Tongue (tissue), 2 donors: ENCODE results near the gene NR1H2. TPM values are rescaled to one million over a fixed set of nuclear protein-coding genes. Genes with fewer than 3 reads are reported as not detected.
A peak's percentile ranks its signal among the peaks of the same experiment; 100 is the strongest.
"Not testable (repeated sequence)": the region's sequence is repeated elsewhere in the genome, so short reads cannot be mapped to it uniquely, and the experiment has no call there.

Source experiments
- DNase-seq: peaks from one replicate; pipeline ENCODE4 v3.0.0-alpha.2; 2015
- total RNA-seq: library from RNA; depleted of rRNA; stranded (reverse); fragments of >200 nt; gene quantifications from one replicate; pipeline ENCODE4 v1.2.3, GENCODE V29; 2014

The NR1H2 gene
- total RNA-seq, 1 donor from 2014 or later = 53.3 TPM

- no peak for DNase-seq
Observed at GRCh38 chr19:50378863-50379236, 2.6 kb downstream of the NR1H2 start.

GRCh38 chr19:50379602-50380001, 3.3 kb downstream of the NR1H2 start:
- DNase-seq = no peak

GRCh38 chr19:50380137-50380536, 3.9 kb downstream of the NR1H2 start:
- no peak for DNase-seq

GRCh38 chr19:50380751-50381151, 4.5 kb downstream of the NR1H2 start:
- DNase-seq = peak; percentile 7

- no peak for DNase-seq
Observed at GRCh38 chr19:50381881-50382729, 5.8 kb downstream of the NR1H2 start.

GRCh38 chr19:50383001-50383851, 7.0 kb downstream of the NR1H2 start:
- DNase-seq = peak; percentile 53

GRCh38 chr19:50383852-50384684, 7.8 kb downstream of the NR1H2 start, which contains the start of gene POLD1:
POLD1 (plus strand) TSS chr19:50384347; CDS start chr19:50398852, 14,505 bp downstream.
- peak; percentile 99 for DNase-seq

- DNase-seq = no peak
Observed at GRCh38 chr19:50384685-50385535, 8.7 kb downstream of the NR1H2 start.

- DNase-seq = no peak
Observed at GRCh38 chr19:50387176-50387867, 11.1 kb downstream of the NR1H2 start.

- no peak for DNase-seq
Observed at GRCh38 chr19:50387868-50388245, 11.6 kb downstream of the NR1H2 start.

- not testable (repeated sequence) for DNase-seq
Observed at GRCh38 chr19:50390295-50390694, 14.0 kb downstream of the NR1H2 start.

GRCh38 chr19:50390952-50391351, 14.7 kb downstream of the NR1H2 start:
- DNase-seq = not testable (repeated sequence)

GRCh38 chr19:50392759-50393158, 16.5 kb downstream of the NR1H2 start:
- DNase-seq = no peak

- DNase-seq = no peak
Observed at GRCh38 chr19:50393589-50393988, 17.3 kb downstream of the NR1H2 start.

GRCh38 chr19:50394017-50394416, 17.8 kb downstream of the NR1H2 start:
- no peak for DNase-seq

- DNase-seq = no peak
Observed at GRCh38 chr19:50398675-50399367, 22.6 kb downstream of the NR1H2 start.

GRCh38 chr19:50399368-50399745, 23.1 kb downstream of the NR1H2 start:
- no peak for DNase-seq

GRCh38 chr19:50401605-50402450, 25.6 kb downstream of the NR1H2 start:
- DNase-seq = no peak
